ENCODE data around the gene DGCR8. TPM values are rescaled to one million over a fixed set of nuclear protein-coding genes. Genes with fewer than 3 reads are reported as not detected.

The DGCR8 gene
- total and polyA plus RNA-seq, 4 donors = 13.2 to 38.4 (median 26.2) TPM

DNA sequence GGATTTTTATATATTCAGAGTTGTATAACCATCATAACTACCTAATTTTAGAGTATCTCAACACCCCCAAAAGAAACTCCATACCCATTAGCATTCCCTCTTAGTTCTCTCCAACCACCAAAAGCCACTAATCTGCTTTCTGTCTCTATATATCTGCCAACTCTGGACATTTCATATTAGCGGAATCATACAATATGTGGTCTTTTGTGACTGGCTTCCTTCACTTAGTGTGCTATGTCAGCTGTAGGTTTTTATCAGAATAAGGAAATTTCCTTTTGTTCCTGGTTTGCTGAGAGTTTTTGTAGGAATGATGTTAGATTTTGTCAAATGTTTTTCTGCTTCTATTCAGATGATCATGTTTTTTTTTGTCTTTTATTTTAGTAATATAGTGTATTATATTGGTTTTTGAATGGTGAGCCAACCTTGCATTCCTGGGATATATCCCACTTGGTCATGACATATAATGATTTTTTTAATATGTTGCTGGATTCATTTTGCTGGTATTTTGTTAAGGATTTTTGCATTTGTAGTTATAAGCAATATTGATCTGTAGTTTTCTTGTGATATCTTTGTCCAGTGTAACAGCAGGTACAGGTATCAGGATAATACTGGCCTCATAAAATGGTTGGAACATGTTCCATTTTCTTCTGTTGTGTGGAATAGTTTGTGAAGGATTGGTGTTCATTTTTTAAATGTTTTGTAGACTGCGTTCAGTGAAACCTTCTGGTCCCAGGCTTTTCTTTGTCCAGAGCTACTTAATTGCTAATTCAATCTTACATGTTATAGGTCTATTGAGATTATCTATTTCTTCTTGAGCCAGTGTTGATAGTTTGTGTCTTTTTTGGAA lies 16.8 kb downstream of the DGCR8 start:
- H3K27me3 ChIP-seq (ENCODE audit: control insufficient read depth in 3 of 3, insufficient read depth in 3 of 3, low read length in 2 of 3) = no peaks in the 10 kb centered on the region
- ATAC-seq (ENCODE audit: insufficient read depth, low FRiP score) (no peak), DNase-seq (no peak)
- no peaks in the 10 kb centered on the region for H3K4me1 ChIP-seq (ENCODE audit: control insufficient read depth in 5 of 5, insufficient read depth in 5 of 5, low read length in 5 of 5)
- no peak overlapping the region for H3K27ac ChIP-seq (ENCODE audit: low read depth in 1 of 2, low read length in 1 of 2)
- TF ChIP-seq, protein P1, sequence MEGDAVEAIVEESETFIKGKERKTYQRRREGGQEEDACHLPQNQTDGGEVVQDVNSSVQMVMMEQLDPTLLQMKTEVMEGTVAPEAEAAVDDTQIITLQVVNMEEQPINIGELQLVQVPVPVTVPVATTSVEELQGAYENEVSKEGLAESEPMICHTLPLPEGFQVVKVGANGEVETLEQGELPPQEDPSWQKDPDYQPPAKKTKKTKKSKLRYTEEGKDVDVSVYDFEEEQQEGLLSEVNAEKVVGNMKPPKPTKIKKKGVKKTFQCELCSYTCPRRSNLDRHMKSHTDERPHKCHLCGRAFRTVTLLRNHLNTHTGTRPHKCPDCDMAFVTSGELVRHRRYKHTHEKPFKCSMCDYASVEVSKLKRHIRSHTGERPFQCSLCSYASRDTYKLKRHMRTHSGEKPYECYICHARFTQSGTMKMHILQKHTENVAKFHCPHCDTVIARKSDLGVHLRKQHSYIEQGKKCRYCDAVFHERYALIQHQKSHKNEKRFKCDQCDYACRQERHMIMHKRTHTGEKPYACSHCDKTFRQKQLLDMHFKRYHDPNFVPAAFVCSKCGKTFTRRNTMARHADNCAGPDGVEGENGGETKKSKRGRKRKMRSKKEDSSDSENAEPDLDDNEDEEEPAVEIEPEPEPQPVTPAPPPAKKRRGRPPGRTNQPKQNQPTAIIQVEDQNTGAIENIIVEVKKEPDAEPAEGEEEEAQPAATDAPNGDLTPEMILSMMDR (IDR thresholded peaks at IDR 0.05; ENCODE audit: control extremely low read depth, extremely low read depth) = no peak
- peaks cover 0 to 9% (median 1%) of the 10 kb centered on the region in 4 donors for H3K9me3 ChIP-seq (ENCODE audit: control insufficient read depth in 4 of 4, insufficient read depth in 3 of 4, low read length in 3 of 4)
- WGBS, 2 donors = 93 to 98% methylated on average over 2 of the region's 2 CpGs
- no peak overlapping the region for H3K9ac ChIP-seq (ENCODE audit: insufficient read depth in 1 of 2, low read length in 2 of 2)
- H3K36me3 ChIP-seq (ENCODE audit: control insufficient read depth in 4 of 4, insufficient read depth in 4 of 4, low read length in 4 of 4) = peaks cover 44 to 59% (median 53%) of the 10 kb centered on the region in 4 donors
- H3K4me3 ChIP-seq = no peak overlapping the region

DNA sequence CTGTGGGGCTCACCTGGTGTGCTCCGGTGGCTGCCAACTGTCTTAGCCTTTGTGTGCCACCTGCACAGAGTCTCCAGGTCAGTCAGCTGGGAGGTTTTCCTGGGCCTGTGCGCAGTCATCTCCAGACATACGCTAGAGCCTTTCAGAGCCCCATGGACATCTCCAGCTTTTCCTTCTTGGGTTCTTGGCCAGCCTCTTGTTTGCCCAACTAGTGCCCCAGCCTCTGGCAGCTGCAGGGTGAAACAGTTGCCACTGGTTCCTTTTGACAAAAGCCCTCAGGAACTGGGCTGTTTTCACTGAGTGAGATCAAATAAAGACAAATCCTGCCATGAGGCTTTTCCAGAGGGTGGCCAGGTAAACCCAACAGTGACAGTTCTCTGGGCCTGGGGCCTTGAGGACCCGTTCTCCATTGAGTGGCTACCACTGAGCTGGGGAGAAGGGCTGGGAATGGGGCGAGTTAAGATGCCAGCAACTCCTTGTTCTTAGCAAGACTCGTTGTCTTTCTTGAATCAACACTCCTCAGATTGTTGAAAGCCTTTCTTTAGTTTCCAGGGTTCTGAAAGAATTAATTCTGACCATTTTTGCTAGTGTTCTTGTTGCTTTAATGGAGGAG lies 19.2 kb downstream of the DGCR8 start:
- Histone ChIP-seq H3K9ac (ENCODE audit: insufficient read depth in 1 of 2, low read length in 2 of 2) (no peak overlapping the region), H3K27me3 (ENCODE audit: control insufficient read depth in 3 of 3, insufficient read depth in 3 of 3, low read length in 2 of 3) (no peaks in the 10 kb centered on the region), H3K9me3 (ENCODE audit: control insufficient read depth in 4 of 4, insufficient read depth in 3 of 4, low read length in 3 of 4) (peaks cover 0 to 9% (median 1%) of the 10 kb centered on the region in 4 donors), H3K4me3 (no peak overlapping the region), H3K36me3 (ENCODE audit: control insufficient read depth in 4 of 4, insufficient read depth in 4 of 4, low read length in 4 of 4) (peaks cover 34 to 44% (median 40%) of the 10 kb centered on the region in 4 donors), H3K27ac (ENCODE audit: low read depth in 1 of 2, low read length in 1 of 2) (no peak overlapping the region), H3K4me1 (ENCODE audit: control insufficient read depth in 5 of 5, insufficient read depth in 5 of 5, low read length in 5 of 5) (no peaks in the 10 kb centered on the region)
- WGBS, 2 donors = 91 to 95% methylated on average over 6 of the region's 6 CpGs
- DNase-seq = no peak
- ATAC-seq (ENCODE audit: insufficient read depth, low FRiP score) = no peak
- TF ChIP-seq, protein P1 (IDR thresholded peaks at IDR 0.05; ENCODE audit: control extremely low read depth, extremely low read depth) = no peak

DNA sequence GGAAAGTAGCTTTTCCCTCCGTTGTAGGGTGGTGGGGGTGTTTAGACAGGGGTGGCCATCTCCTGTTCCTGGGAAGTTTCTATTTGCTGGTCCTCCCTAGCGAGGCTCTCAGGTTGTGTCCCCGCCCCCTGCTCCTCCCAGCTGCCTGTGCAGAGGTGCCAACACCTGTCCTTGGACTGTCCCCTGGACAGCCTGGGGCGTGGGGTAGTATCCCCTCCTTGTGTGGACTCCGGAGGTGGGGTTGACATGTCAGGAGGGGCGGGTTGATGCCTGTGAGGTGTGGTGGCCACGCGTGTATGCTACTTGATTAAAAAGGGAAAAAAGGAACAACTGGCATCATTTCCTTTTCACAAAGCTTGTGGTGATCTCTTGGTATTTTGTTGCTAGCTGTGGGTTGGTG lies 21.6 kb downstream of the DGCR8 start:
- H3K36me3 ChIP-seq (ENCODE audit: control insufficient read depth in 4 of 4, insufficient read depth in 4 of 4, low read length in 4 of 4) = peaks cover 16 to 53% (median 28%) of the 10 kb centered on the region in 4 donors
- TF ChIP-seq, protein P1 (IDR thresholded peaks at IDR 0.05; ENCODE audit: control extremely low read depth, extremely low read depth) = no peak

More for the DNA sequence above, 21.6 kb downstream of the DGCR8 start:
- H3K4me3 ChIP-seq = no peak overlapping the region
- no peak for ATAC-seq (ENCODE audit: insufficient read depth, low FRiP score)
- no peaks in the 10 kb centered on the region for H3K27me3 ChIP-seq (ENCODE audit: control insufficient read depth in 3 of 3, insufficient read depth in 3 of 3, low read length in 2 of 3)
- no peaks in the 10 kb centered on the region for H3K4me1 ChIP-seq (ENCODE audit: control insufficient read depth in 5 of 5, insufficient read depth in 5 of 5, low read length in 5 of 5)
- no peak overlapping the region for H3K27ac ChIP-seq (ENCODE audit: low read depth in 1 of 2, low read length in 1 of 2)
- no peak overlapping the region for H3K9ac ChIP-seq (ENCODE audit: insufficient read depth in 1 of 2, low read length in 2 of 2)
- 67 to 80% methylated on average over 8 of the region's 8 CpGs for WGBS, 2 donors
- peaks cover 0 to under 1% (median 0%) of the 10 kb centered on the region in 4 donors for H3K9me3 ChIP-seq (ENCODE audit: control insufficient read depth in 4 of 4, insufficient read depth in 3 of 4, low read length in 3 of 4)
- no peak for DNase-seq

Measured in lung (tissue), 12 donors.